T-helper 22 cell (primary cell): Measurements from ENCODE around the gene SLC2A10.

Source experiments
- DNase-seq: peaks from one replicate; pipeline ENCODE4 v3.0.0-alpha.2; 2020; ENCODE audit warnings: low read depth

The SLC2A10 gene

GRCh38 chr20:46735436-46735835 is 26.0 kb downstream of the SLC2A10 start:
- no peak for DNase-seq

GRCh38 chr20:46739431-46740213 is 30.2 kb downstream of the SLC2A10 start:
- no peak for DNase-seq

GRCh38 chr20:46740214-46740609 is 30.8 kb downstream of the SLC2A10 start:
- no peak for DNase-seq

- no peak for DNase-seq
Observed at GRCh38 chr20:46741924-46742668, 32.6 kb downstream of the SLC2A10 start.

- DNase-seq: no peak
Observed at GRCh38 chr20:46742669-46743045, 33.2 kb downstream of the SLC2A10 start.

GRCh38 chr20:46743088-46743487 is 33.6 kb downstream of the SLC2A10 start:
- no peak for DNase-seq

GRCh38 chr20:46746956-46747526 is 37.6 kb downstream of the SLC2A10 start:
- no peak for DNase-seq

GRCh38 chr20:46749147-46749546 is 39.7 kb downstream of the SLC2A10 start:
- no peak for DNase-seq

GRCh38 chr20:46751856-46752255 is 42.4 kb downstream of the SLC2A10 start:
- DNase-seq: no peak

- no peak for DNase-seq
Observed at GRCh38 chr20:46752728-46753127, 43.3 kb downstream of the SLC2A10 start.

GRCh38 chr20:46755483-46756413 is 46.3 kb downstream of the SLC2A10 start:
- DNase-seq: no peak

GRCh38 chr20:46756419-46756818 is 47.0 kb downstream of the SLC2A10 start:
- DNase-seq: no peak

GRCh38 chr20:46757135-46757534 is 47.7 kb downstream of the SLC2A10 start:
- no peak for DNase-seq

GRCh38 chr20:46757754-46758678 is 48.6 kb downstream of the SLC2A10 start:
- no peak for DNase-seq

- DNase-seq: no peak
Observed at GRCh38 chr20:46758929-46759669, 49.6 kb downstream of the SLC2A10 start.

GRCh38 chr20:46761566-46761965 is 52.1 kb downstream of the SLC2A10 start:
- no peak for DNase-seq

- DNase-seq: no peak
Observed at GRCh38 chr20:46764068-46764467, 54.6 kb downstream of the SLC2A10 start.

- no peak for DNase-seq
Observed at GRCh38 chr20:46765506-46766120, 56.2 kb downstream of the SLC2A10 start.

GRCh38 chr20:46767127-46767761 is 57.8 kb downstream of the SLC2A10 start:
- DNase-seq: no peak
